GM12878 (cell line): ENCODE measurements around the gene OR4F15. TPM values are rescaled to one million over a fixed set of nuclear protein-coding genes. Genes with fewer than 3 reads are reported as not detected.

Source experiments
- ATAC-seq: fragments of 200-7000 bp; cut with Tn5 transposase; 3 replicates; pipeline ENCODE4 v1.9.1; 2020; ENCODE audit warnings: mild to moderate bottlenecking, moderate library complexity
- BruUV-seq: library from RNA; stranded (reverse); fragments of 400-500 nt; replicated peaks from 2 replicates; lab custom pipeline; 2021; lab: Mats Ljungman, UMichigan
- CTCF ChIA-PET: fragments of 300-600 bp; sonication (Branson Sonifier 250); formaldehyde crosslinking; extraction: SDS; loops from one replicate; lab custom pipeline; 2021; ENCODE audit warnings: inconsistent platforms; lab: Yijun Ruan, JAX
- POLR2A ChIA-PET: fragments of 350-600 bp; formaldehyde crosslinking; extraction: SDS; loops from one replicate; lab custom pipeline; 2021; ENCODE audit warnings: inconsistent platforms; lab: Charles Lee
- RAD21 ChIA-PET: fragments of 300-600 bp; sonication (Branson Sonifier 250); formaldehyde crosslinking; loops from one replicate; lab custom pipeline; 2023; ENCODE audit warnings: antibody characterized with exemption; ENCODE audit not compliant: unreplicated experiment; lab: Charles Lee
- SMC1A ChIA-PET: fragments of 300-600 bp; sonication (Branson Sonifier 250); formaldehyde crosslinking; loops from one replicate; lab custom pipeline; 2023; ENCODE audit not compliant: unreplicated experiment, uncharacterized antibody; lab: Charles Lee
- DNase-seq: peaks from one replicate; pipeline ENCODE4 v3.0.0-alpha.2; 2011; ENCODE audit warnings: low read depth, low spot score
- FAIRE-seq: peaks from 3 replicates; lab custom pipeline; 2011; peaks lifted over from hg19 to GRCh38; lab: Jason Lieb, UNC
- H2AFZ ChIP-seq: 2 replicates; pipeline ENCODE4 v1.6.0; 2011; ENCODE audit warnings: low read depth, low read length, control low read depth; ENCODE audit not compliant: control insufficient read depth
- H3K27ac ChIP-seq: 2 replicates; pipeline ENCODE4 v1.5.1; 2011; ENCODE audit warnings: control low read depth; ENCODE audit not compliant: control insufficient read depth, insufficient read depth
- H3K27me3 ChIP-seq, 2 experiments: replicated peaks in 1 of 2; 2 replicates each; pipeline versions ENCODE4 v1.6.0 to v1.6.1; 2011; ENCODE audit warnings: low read length in 1 of 2; ENCODE audit not compliant: control insufficient read depth in 2 of 2, insufficient read depth in 2 of 2
- H3K36me3 ChIP-seq, 2 experiments: 2 replicates each; pipeline ENCODE4 v1.5.1; 2011; ENCODE audit warnings: low read length in 1 of 2; ENCODE audit not compliant: control insufficient read depth in 2 of 2, insufficient read depth in 2 of 2
- H3K4me1 ChIP-seq: 2 replicates; pipeline ENCODE4 v1.6.1; 2011; ENCODE audit warnings: mild to moderate bottlenecking, low read length, moderate library complexity, mixed read lengths; ENCODE audit not compliant: control insufficient read depth, insufficient read depth
- H3K4me2 ChIP-seq: 2 replicates; pipeline ENCODE4 v1.6.0; 2011; ENCODE audit warnings: control low read depth; ENCODE audit not compliant: control insufficient read depth, insufficient read depth
- H3K4me3 ChIP-seq: fragments of 200-600 bp; sonication (generic); 2 replicates; pipeline ENCODE4 v1.5.1; 2016
- H3K79me2 ChIP-seq: 2 replicates; pipeline ENCODE4 v1.6.0; 2011; ENCODE audit warnings: low read length; ENCODE audit not compliant: control insufficient read depth, insufficient read depth
- H3K9ac ChIP-seq: 2 replicates; pipeline ENCODE4 v1.8.0; 2011; ENCODE audit warnings: low read length, control low read depth, mixed read lengths; ENCODE audit not compliant: control insufficient read depth, insufficient read depth
- H3K9me3 ChIP-seq: replicated peaks from 3 replicates; pipeline ENCODE4 v1.5.1; 2011; ENCODE audit warnings: mild to moderate bottlenecking, low read length; ENCODE audit not compliant: control insufficient read depth, insufficient read depth
- H4K20me1 ChIP-seq: 2 replicates; pipeline ENCODE4 v1.6.0; 2011; ENCODE audit not compliant: control insufficient read depth, insufficient read depth
- TCF3 ChIP-seq: IDR thresholded peaks from 2 replicates; pipeline ENCODE4 v1.6.1; 2012; ENCODE audit warnings: low read depth, mild to moderate bottlenecking, low read length, borderline replicate concordance; ENCODE audit not compliant: insufficient read depth
- WGBS: methylation state at CpG from one replicate; pipeline ENCODE4 v1.1.6; 2016; ENCODE audit warnings: low lambda C conversion rate; ENCODE audit not compliant: insufficient replicate concordance, insufficient coverage; ENCODE audit errors: missing lambda C conversion rate; 5-methylcytosine and 5-hydroxymethylcytosine counted together
- in situ Hi-C: fragments of 300-500 bp; cut with MboI; formaldehyde crosslinking; loops from 9 replicates; pipeline ENCODE4 v1.14.3; 2018; ENCODE audit warnings: mixed read lengths
- intact Hi-C: fragments of 100-400 bp; cut with micrococcal nuclease; formaldehyde crosslinking; loops from one replicate; pipeline ENCODE4 v1.14.2; 2022; ENCODE audit not compliant: unreplicated experiment
- polyA plus RNA-seq, 11 experiments: library from polyadenylated mRNA; depleted of rRNA in 4 of 11; unstranded in 6 of 11; stranded (reverse) in 5 of 11; fragments of >200 nt; fragmentation: Nextera tagmentation in 4 of 11; fragmentation: Illumina TruSeq in 1 of 11; extraction: Ambion mirVana in 4 of 11; extraction: Trizol in 1 of 11; gene quantifications; 1 replicate in 1 of 11; 2 replicates in 10 of 11; pipeline versions ENCODE4 v1.2.1 to v1.2.3, GENCODE V29; 2011 to 2016; ENCODE audit warnings: inconsistent platforms in 2 of 11, missing spikeins in 2 of 11, low read depth in 1 of 11
- total RNA-seq, 4 experiments: library from RNA; depleted of rRNA in 3 of 4; stranded (reverse); fragments of >200 nt in 3 of 4; fragmentation: Illumina TruSeq in 1 of 4; extraction: Trizol in 1 of 4; gene quantifications; 2 replicates each; pipeline versions ENCODE4 v1.2.1 to v1.2.3, GENCODE V29; 2013 to 2021
- TF ChIP-seq, protein P1 (sequence below): IDR thresholded peaks from 2 replicates; pipeline ENCODE4 v1.6.1; 2012; ENCODE audit warnings: mild to moderate bottlenecking, low read depth, low read length

Gene OR4F15
- total and polyA plus RNA-seq, 10 of the 15 experiments (the other 5 are each of a cell fraction or from before 2014, with no cell fraction given), result not detected

DNA sequence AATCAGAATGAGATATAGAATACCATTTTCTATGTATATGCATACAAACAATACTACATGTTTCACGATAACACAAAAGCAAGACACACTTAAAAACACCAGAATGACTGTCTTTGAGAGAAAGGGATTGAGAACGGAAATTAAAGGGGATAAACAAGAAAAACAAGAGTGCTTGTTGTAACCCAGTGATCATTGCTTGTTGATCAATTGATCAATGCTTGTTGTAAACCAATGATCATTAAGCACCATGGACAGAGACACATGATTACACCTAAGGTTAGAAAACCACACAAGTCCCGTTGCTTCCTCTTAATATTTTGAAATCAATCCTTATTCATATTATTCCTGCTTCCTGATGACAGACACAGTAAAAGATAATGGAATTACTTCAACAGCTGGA, 1.1 kb upstream of the OR4F15 start:
- no peak overlapping the region for H3K4me3 ChIP-seq
- H3K27me3 ChIP-seq, result no peaks in the 10 kb centered on the region
- in situ Hi-C loops, result no loop called here
- ATAC-seq, result no peak
- ChIA-PET RAD21 (no interaction called here), POLR2A (no interaction called here), CTCF (no interaction called here), SMC1A (no interaction called here)
- H3K9ac ChIP-seq, result no peak overlapping the region
- no peak for FAIRE-seq
- H3K9me3 ChIP-seq, result no peaks in the 10 kb centered on the region
- TF ChIP-seq, protein P1, sequence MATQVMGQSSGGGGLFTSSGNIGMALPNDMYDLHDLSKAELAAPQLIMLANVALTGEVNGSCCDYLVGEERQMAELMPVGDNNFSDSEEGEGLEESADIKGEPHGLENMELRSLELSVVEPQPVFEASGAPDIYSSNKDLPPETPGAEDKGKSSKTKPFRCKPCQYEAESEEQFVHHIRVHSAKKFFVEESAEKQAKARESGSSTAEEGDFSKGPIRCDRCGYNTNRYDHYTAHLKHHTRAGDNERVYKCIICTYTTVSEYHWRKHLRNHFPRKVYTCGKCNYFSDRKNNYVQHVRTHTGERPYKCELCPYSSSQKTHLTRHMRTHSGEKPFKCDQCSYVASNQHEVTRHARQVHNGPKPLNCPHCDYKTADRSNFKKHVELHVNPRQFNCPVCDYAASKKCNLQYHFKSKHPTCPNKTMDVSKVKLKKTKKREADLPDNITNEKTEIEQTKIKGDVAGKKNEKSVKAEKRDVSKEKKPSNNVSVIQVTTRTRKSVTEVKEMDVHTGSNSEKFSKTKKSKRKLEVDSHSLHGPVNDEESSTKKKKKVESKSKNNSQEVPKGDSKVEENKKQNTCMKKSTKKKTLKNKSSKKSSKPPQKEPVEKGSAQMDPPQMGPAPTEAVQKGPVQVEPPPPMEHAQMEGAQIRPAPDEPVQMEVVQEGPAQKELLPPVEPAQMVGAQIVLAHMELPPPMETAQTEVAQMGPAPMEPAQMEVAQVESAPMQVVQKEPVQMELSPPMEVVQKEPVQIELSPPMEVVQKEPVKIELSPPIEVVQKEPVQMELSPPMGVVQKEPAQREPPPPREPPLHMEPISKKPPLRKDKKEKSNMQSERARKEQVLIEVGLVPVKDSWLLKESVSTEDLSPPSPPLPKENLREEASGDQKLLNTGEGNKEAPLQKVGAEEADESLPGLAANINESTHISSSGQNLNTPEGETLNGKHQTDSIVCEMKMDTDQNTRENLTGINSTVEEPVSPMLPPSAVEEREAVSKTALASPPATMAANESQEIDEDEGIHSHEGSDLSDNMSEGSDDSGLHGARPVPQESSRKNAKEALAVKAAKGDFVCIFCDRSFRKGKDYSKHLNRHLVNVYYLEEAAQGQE, result peak; percentile 81
- TF ChIP-seq TCF3, result no peak
- BruUV-seq, result no TSS peak
- H3K27ac ChIP-seq, result no peak overlapping the region
- H4K20me1 ChIP-seq, result no peaks in the 10 kb centered on the region
- H3K4me1 ChIP-seq, result no peaks in the 10 kb centered on the region
- no peaks in the 10 kb centered on the region for H3K79me2 ChIP-seq
- H2AFZ ChIP-seq, result no peak overlapping the region
- intact Hi-C loops, result no loop called here
- no peak for DNase-seq
- 16% methylated on average over 3 of the region's 3 CpGs for WGBS
- H3K4me2 ChIP-seq, result no peak overlapping the region
- no peaks in the 10 kb centered on the region for H3K36me3 ChIP-seq
